ENCODE results near the gene NUP160.
"Not testable (repeated sequence)": the region's sequence is repeated elsewhere in the genome, so short reads cannot be mapped to it uniquely, and the experiment has no call there.

Gene NUP160

GRCh38 chr11:47784785-47785381 is 63.3 kb downstream of the NUP160 start:
- peak; percentile 84 for DNase-seq

DNA sequence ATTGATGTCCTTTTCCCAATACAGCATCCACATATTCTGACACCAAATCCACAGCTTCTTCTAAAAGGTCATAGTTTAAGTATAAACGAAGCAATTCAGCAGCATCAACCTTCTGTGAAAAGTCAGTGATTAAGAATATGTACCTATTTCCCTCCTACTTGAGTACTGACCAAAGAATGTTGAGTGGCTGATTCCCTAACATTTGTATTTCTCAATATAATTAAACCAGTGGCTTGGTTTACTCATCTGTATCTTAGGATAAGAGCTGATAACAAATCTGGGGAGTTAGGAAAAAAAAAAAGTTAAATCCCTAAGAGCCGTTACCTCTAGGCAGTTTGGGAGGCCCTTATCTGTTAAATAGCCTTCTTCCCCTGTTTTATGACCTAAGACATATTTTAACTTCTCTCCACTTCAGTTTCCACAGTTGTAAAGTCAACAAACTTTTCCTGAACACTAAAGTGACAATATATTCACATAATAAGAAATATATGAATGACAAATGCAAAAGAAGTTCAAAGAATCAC is 65.0 kb downstream of the NUP160 start:
- DNase-seq, result no peak

DNA sequence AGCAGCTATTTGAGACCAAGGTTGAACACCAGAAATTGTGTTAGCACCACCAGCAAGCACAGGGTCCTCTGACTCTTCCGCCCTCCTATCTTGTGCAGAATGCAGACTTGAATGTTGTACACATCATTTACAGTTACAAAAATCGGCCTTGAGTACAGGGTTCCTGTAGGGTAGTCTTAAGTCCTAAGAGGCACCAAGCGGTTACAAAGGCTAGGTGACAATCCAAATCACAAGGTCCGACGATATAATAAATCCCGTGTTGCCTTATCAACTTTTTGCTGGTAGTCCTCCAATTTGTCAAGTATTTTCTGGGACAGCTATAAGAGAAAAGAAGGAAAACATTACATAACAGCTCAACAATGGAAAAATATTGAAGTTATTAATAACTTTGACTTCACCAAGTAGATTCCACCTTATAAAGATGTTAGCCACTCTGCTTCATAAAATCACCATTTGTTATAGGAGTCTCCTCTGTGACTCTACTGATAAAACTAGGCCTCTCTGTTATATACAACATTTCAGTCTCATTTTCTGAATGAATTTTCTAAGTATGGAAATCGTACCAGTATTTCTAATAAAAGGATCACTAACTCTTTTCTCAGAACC is 69.2 kb downstream of the NUP160 start:
- DNase-seq, result no peak

DNA sequence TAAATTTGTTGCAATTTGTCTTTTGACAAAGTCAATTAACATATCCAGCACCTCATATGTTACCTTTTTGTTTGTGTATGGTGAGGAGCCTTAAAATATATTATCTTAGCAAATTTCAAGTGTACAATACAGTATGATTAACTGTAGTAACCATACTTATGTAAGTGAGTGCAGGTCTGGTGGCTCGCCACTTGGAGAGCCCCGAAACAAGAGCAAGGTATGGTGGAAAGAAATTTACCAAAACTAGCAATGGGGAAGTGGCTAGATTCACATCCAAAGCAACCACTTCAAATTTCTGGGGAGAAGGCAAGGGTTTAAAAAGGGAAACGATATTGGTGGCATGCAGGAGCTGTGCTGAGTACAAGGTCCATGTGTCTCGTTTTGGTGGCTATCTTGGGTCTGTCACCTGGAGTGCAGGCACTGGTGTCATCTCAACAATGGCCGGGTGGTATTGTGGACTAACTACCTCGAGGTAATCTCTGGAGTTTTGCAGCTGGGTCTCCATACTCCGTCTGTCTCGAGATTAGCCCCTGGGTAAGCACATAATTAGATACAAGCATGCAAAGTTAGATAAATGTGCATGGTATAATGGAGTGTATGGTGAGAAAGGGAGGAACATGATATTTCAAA is 72.8 kb downstream of the NUP160 start:
- no peak for DNase-seq

- no peak for DNase-seq
Measured at GRCh38 chr11:47773882-47774281, 74.3 kb downstream of the NUP160 start.

GRCh38 chr11:47769556-47769955 is 78.6 kb downstream of the NUP160 start:
- DNase-seq, result not testable (repeated sequence)

DNA sequence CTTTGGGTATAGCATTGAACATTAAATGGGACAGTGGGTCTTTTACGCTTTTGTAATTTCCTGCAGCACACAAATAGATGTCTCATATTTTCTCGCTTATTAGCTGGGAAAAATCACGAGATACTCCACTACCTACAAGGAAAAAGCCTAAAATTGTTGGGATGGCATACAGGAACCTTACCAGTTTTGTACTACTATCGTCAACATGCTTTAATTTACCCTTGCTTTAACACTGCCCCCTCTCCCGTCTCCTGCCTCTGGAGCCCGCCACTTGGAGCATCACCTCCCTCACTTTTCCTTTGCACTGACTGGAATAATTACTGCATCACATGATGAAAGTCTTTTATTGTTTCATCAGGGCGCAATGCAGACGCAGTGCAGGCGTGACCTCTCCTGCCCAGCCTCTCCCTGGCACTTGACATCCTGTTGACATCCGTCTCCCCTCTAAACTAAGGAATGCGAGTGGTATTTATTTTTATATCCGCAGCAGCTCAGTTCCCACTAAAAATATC is 80.0 kb downstream of the NUP160 start:
- peak; percentile 96 for DNase-seq

DNA sequence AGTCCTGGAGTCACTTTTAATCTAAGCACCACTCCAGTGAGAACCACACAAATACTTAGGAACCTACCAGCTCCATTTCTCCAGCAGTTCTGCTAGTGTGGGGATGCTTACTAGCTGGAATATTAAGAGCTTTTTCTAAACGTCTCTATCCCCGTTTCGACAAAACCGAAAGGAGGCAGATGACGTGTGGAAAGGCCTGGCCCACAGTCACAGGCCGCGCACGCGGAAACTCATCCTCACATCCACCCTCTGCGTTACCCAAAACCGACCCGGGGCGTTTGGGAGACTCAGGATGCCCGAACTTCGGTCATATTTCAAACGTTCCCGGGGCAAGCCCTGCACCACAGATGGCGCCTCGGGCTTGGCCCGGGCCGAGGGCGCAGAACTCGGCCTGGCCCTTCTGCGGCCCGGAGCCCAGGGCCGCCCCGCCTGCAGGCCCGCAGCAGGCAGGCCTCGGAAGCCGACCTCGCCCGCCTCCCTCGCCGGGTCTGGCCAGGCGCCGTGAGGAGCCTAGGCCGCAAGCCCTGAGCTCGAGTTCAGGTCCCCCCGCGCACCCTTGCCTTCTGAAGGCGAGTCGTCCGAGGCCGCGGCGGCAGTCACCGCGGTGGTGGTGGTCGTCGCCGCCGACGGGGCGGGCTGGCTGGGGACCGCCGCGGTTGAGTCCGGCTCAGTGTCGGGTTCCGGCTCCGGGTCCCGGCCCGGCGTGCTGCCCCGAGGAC is 81.5 kb downstream of the NUP160 start:
- peak; percentile 68 for DNase-seq

- no peak for DNase-seq
Measured at GRCh38 chr11:47765086-47765485, 83.1 kb downstream of the NUP160 start.

DNA sequence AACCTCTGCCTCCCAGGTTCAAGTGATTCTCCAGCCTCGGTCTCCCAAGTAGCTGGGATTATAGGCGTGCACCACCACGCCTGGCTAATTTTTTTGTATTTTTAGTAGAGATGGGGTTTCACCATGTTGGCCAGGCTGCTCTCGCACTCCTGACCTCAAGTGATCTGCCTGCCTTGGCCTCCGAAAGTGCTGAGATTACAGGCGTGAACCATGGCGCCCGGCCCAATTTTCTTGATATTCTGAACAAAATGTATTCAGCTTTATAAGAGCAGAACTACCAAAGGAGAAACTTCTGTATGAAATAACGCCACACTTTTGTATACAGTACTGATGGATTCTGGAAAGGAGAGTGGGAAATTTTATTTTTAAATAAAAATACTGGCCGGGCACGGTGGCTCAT is 88.9 kb downstream of the NUP160 start:
- DNase-seq, result not testable (repeated sequence)

DNA sequence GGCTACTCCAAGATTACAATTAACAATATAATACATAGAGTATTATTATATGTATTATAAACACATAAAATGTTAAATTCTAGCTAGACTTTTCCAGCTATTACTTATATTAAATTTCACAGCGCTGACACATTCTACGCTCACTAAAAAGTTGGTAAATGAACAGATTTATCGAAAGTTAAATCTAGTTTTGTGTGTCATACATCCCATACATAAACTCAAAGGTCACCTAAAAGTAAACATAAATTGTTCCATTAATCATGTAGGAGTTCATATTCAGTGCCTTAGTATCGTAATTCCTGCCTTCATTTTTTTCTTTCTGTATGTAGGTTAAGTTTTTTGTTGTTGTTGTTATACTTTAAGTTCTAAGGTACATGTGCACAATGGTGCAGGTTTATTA is 91.9 kb downstream of the NUP160 start:
- DNase-seq, result no peak

- DNase-seq, result no peak
Measured at GRCh38 chr11:47750725-47751124, 97.4 kb downstream of the NUP160 start.

DNA sequence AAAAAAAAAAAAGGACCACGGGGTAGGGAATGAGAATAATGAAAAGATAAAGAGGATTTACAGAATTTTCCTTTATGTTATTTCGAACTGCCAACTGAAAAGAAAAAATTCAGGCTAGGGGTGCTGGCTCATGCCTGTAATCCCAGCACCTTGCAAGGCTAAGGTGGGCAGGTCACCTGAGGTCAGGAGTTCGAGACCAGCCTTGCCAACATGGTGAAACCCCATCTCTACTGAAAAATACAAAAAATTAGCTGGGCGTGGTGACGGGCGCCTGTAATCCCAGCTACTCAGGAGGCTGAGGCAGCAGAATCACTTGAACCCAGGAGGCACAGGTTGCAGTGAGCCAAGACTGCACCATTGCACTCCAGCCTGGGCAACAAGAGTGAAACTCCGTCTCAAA is 105.7 kb downstream of the NUP160 start:
- not testable (repeated sequence) for DNase-seq

DNA sequence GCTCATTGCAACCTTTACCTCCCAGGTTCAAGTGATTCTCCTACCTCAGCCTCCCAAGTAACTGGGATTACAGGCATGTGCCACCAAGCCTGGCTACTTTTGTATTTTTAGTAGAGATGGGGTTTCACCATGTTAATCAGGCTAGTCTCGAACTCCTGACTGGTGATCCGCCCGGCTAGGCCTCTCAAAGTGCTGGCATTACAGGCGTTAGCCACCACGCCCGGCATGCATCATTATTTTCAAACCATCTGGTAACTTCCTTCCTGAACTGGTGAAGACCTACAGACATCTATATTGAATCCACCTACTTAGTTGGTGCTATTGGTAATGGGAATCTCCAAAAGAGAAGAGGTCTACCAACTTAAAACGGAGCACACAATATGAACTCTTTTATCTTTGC is 110.3 kb downstream of the NUP160 start:
- DNase-seq, result not testable (repeated sequence)

DNA sequence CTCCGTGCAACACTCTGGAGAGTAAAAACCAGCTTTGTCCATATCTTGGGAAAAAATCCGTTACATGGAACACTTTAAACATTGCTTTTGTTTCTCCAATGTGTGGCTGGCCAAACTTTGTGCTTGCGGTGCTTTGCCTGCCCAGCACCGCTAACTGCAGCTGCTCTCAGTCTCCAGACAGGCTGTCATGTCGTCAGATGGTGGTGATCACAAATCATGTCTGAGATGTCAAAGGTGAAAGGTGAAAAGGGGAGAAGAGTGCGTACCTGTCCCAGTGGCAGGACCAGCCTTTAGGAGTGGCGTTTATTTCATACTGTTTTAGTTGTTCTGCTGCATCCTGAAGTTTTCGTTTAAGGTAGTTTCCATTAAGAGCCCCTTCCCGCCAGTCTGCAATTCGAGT is 115.9 kb downstream of the NUP160 start:
- DNase-seq, result no peak

- DNase-seq, result no peak
Measured at GRCh38 chr11:47731475-47731874, 116.7 kb downstream of the NUP160 start.

All from DMS79 treated with DMSO at 0.1 percent for 48 hours (cell line).